Suppressor macrophage treated with lipopolysaccharide for 1 hour (primary cell): ENCODE data around the gene CETN2.
A peak's percentile ranks its signal among the peaks of the same experiment; 100 is the strongest.
"Not testable (repeated sequence)": the region's sequence is repeated elsewhere in the genome, so short reads cannot be mapped to it uniquely, and the experiment has no call there.

Experiments
- DNase-seq, 3 donors: peaks; one replicate each; pipeline ENCODE4 v3.0.0-alpha.2; 2020 to 2022

CETN2 gene

DNA sequence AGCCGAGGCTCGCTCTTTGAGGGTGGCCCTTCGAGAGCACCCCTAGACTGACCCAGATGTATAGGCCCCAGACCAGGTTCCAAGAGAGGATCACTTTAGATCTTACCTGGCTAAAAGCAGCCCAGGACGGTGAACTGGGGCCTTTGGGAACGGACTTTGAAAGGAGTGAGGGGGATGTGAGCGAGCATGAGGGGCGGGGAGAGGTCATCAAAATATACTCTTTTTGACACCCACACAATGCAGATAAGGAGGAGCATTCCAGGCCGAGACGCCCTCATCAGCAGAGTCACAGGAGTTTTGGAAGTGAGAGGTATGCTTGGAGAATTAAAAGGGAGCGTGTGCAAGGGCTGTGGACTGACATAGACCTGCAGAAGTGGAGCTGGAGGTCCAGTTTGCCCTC lies 834 bp upstream of the CETN2 start:
- DNase-seq = no peak

DNA sequence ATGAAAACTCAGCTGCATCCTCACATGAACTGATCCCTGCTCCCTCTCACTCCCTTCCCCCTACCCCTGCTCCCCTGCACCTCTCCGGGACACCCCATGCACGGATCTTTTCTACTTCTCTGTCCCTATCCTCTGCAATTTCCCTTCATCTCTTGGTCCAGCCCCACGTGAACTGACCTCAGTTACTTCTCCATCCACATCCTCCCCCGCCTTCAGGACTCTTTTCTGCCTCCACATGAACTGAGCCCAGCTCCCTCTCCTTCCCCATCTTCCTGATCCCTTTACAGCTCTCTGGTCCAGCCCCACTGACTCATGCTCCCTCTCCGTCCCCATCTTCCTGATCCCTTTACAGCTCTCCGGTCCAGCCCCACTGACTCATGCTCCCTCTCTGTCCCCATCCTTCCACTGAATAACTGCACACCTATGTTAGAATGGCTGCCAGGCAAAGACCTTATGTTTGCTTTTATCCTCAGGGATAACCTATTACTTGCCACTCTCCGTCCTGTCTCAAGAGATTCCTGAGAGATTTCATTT lies 5.6 kb downstream of the CETN2 start:
- no peak for DNase-seq

DNA sequence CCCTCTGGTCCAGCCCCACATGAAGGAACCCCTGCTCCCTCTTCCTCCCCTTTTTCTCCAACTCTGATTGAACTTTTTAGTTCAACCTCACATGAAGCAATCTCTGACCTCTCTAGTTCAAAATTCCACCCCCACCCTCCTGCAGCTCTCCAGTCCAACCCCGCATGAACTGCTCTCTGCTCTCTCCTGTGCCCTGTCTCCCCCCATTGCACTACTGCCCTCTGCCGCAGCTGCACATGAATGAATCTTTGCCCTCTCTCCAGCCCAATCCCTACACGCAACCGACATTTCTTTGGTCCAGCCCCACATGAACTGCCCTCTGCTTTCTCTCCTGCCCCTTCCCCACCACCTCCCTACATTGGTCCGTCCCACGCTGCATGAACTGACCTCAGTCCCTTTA lies 6.9 kb downstream of the CETN2 start:
- DNase-seq = no peak

DNA sequence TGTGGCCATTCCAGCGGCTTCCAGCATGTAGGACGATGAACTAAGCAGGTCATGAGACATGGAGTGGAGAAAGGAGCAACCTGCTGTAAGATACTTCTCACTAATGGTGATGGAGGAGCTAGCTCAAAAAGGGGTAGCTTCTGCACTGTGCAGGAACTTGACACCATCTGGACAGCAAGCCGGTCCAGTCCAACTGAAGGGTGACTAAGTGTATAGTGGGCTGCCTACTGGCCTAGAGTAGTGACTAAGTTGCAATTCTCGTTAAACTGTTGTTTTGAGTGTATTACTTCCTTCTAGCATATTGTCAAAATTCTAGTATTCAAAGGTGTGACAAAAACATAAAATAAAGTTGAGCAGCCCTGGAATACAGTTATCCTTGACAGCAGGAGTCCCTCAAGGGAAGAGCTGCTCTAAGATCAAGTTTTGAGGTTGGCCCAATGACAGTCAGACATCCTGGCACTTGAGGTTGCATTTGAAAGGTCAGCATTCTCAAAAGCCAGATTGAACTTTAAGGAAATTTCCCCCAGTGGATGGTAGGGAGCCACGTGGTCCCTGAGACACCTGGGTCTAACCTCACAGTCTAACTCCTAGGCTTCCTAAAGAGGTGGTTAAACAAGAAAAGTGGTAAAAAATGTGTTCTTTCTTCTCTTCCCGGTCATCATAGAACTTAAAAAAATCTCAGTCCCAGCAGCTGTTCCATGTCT lies 8.0 kb downstream of the CETN2 start:
- DNase-seq = no peak

DNA sequence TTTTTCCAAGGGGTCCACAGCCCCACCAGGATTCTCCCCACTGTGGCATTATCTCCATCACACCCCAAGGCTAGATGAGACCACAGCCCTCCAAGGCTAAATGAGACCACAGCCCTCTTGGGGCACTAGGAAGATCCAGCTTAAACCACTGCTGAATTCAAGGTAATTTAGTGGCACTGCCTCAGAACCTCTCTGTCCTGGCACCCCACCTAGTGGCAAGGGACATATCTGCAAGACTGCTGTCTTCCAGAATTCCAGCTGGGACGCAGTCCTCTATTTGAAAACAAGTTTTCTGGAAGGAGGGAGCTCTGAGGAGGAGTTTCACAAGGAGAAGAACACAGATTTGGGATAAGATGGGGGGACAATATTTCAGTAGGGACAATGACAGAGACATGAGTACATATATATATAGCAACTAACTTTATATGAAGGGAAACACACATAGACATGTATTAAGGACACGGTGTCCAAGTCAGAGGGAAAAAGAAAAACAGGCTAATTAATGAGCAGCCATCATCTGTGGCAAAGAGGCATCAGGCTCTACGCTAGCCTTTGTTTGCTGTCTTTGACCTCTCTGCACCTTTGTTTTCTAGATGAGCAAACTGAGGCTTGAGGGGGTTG lies 9.3 kb downstream of the CETN2 start:
- DNase-seq = peak; percentile 39 to 56 (median 49)

DNA sequence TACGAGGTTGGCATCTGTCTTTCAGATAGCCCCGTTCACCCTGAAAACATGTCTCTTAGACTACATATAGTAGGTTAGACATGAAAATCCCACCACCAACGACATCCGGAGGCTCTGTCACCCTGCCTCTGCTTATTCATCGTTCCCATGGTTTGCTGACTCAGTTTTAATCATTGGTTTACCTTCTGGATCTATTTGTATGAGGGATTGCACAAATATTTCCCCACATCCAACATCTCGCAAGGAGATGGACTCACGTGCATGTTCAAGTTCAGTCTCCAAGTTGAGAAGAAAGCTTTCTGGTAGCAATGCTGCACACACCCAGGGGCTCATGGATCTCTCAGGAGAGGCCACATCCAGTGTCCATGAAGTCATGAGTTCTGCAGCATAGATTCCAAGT lies 10.8 kb downstream of the CETN2 start:
- no peak for DNase-seq

DNA sequence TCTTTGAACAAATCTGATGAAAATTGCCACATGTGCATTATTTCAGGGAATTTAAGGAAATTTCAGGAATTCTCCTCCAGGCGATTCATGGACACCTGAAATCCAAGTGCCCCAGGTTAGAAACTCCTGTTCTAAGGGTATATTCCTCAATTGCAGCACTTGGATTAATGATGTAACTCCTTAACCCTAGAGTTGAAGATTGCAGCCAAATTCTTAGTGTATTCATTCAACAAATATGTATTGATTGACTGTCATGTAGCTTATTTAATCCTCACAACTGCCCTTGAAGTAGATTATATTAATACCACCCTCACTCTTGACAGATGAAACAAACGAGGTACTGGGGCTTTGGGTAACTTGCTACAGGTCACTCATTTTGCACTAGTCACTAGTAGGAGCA lies 11.3 kb downstream of the CETN2 start:
- no peak for DNase-seq

DNA sequence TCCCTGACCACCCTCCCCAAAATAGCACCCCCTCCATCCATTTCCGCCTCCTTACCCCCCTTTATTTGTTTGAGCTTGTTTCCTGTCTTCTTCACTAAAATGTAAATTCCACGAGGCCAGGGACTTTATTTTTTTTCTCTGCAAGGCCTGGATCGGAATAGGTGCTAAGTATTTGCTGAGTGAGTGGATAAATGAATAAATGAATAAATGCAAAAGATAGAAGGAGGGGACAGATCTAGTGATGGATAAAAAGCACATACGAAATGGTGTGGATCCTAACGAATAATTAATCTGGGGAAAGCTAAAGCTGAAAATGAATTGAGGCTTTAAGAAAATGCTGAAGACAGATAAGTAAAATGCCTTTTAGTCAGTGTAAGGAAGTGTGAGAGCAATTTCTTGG lies 12.2 kb downstream of the CETN2 start:
- DNase-seq = no peak

DNA sequence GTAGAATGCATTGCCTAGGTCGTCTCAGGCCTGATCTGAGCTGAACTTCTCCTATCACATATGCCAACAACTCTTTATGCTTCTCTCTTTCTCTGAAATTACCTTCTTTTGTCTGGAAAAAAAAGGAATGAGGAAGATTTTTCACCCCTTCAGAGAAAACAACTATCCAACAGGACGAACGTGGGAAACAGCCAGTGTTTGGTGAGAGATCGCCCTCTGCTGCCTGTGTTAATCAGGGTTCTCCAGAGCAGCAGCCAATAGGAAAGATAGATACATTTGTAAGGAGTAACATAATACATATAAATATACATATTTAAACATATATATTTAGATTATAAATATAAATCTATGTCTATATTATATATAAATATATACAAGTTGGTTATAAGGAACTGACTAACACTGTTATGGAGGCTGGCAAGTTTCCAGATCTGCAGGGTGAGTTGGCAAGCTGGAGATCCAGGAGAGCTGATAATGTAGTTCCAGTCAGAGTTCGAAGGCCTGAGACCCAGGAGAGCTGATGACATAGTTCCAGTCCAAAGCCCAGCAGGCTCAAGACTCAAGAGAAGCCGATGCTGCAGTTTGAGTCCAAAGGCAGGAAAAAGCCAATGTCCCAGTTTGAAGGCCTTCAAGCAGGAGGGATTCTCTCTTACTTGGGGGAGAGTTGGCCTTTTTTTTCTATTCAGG lies 13.3 kb downstream of the CETN2 start:
- DNase-seq = peak in 2 of 3 donors; percentile 3 to 11

DNA sequence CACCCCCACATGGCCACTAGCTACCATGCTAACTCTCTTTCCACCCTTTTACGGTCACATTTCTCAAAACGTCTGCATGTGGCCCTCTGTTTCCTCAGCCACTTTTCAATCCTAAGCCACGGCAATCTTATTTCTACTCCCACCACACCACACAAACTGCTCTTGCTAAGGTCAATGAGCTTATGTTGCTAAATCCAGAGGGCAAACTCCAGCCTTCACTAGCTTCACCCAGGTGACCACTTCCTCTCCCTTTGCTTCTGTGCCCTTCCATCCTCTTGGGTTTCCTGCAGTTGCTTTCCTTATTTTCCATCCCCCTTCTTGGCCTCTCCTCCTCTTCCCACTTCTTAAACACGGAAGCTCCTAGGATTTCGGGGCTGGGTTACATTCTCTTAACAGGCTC lies 16.5 kb downstream of the CETN2 start:
- DNase-seq = no peak

DNA sequence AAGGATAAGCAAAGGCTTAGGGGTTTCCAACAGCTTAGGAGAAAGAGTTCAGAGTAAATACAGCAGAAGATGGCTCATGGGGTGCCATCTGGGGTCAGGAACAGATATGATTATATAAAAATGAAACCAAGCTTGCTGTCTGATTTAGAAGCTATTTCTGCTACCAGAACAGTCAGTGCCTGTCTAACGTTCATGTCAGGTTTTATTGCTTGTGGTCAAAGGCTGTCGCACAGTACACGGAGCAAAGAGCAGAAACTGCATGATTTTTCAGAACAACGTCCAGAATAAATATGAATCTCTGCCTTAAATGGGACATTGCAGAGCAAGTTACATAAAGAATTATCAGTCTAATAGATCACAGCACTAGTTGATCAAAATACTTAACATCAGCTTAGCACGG lies 17.4 kb downstream of the CETN2 start:
- DNase-seq = no peak

DNA sequence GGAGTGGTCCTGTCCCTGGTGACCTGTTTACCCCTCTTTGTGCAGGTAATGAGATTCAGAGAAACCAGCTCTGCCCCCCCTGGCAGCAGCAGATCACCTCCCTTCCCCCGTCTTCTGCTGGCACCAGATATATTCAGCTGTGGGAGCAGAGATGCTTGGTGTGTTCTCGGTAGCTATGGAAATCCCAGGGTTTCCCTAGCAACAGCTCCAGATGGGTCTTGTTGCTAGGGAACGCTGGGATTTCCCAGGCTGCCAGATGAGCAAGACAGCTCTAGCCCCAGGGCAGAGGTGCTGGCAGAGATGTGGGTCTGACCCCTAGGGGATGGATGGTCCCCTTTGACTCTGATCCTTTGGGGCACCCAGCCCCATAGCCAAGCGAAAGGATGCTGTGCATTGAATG lies 20.2 kb downstream of the CETN2 start:
- no peak for DNase-seq

DNA sequence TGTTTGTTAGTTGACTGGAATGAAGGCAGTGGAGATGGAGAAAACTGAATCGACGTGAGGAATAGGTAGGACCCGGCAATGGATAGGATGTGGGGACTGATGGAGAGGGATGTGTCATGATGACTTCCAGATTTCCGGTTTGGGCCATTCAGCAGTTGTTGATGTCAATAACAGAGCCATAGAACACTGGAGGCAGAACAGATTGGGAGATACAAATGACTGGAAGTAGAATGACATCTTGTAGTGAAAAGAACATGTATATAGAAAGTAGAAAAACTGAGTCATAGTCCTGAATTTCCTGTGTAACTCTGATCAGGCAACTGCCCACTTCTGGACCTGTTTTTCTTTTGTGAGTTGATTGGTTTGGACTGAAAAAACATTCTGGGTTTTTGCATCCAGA lies 24.5 kb downstream of the CETN2 start:
- no peak for DNase-seq

DNA sequence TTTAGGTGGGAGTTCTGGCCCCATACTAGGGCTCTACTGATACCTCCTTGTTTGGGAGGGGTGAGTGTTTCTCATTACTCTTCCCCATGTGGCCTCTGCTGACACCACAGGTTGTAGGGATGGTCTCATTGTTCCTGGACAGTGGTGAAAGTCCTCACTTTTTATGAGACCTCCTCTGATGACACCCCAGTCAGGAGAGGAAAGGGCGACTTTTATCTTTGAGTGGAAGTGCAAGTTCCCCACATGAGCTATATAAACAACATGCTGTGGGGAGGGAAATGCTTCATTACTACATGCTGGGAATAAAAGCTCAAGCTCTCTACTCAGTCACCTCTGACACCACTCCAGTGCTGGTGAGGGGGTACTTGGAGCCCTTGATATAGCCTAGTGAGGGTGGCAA lies 31.6 kb downstream of the CETN2 start:
- DNase-seq = no peak

DNA sequence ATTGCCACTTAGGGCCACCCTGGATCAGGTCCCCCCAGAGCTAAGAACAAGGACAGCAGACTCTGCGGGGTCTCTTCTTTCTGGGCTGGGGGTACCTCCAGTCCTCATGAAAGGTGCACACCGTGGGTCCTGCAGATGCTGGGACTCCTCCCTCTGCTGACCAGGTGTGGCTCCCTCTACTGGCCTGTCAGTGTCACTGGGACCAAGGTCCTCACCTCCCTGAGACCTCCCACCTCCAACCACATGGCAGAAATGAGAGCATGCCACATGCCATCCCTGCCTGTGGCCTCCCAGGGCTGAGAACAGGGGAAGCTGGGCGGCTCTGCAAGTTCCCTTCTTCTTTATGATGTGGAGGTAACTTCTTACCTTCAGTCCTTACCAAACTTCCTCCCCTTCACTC lies 43.5 kb downstream of the CETN2 start:
- DNase-seq = not testable (repeated sequence)
